Activated CD4-positive, alpha-beta T cell treated with anti-CD3 and anti-CD28 coated beads for 36 hours (primary cell): ENCODE data around the gene IL15. TPM values are rescaled to one million over a fixed set of nuclear protein-coding genes. Genes with fewer than 3 reads are reported as not detected.
"Not testable (repeated sequence)": the region's sequence is repeated elsewhere in the genome, so short reads cannot be mapped to it uniquely, and the experiment has no call there.

Source experiments
- ATAC-seq: fragments of 200-7000 bp; cut with Tn5 transposase; one replicate; pipeline ENCODE4 v1.10.0; 2021; ENCODE audit warnings: mild to moderate bottlenecking, moderate library complexity
- CTCF ChIA-PET: fragments of 350-600 bp; sonication (Branson Sonifier 250); formaldehyde crosslinking; loops from one replicate; lab custom pipeline; 2021; ENCODE audit warnings: antibody characterized with exemption; lab: Charles Lee
- POLR2A ChIA-PET: fragments of 350-600 bp; sonication (Branson Sonifier 250); formaldehyde crosslinking; loops from one replicate; lab custom pipeline; 2021; ENCODE audit warnings: antibody characterized with exemption, inconsistent platforms; lab: Charles Lee
- DNase-seq: peaks from one replicate; pipeline ENCODE4 v3.0.0-alpha.2; 2020
- H3K27ac Mint-ChIP-seq: one replicate; pipeline ENCODE4 v1.8.0; 2021; ENCODE audit warnings: mixed read lengths
- H3K27me3 Mint-ChIP-seq: one replicate; pipeline ENCODE4 v1.8.0; 2021; ENCODE audit warnings: mixed read lengths
- H3K36me3 Mint-ChIP-seq: one replicate; pipeline ENCODE4 v1.8.0; 2021; ENCODE audit warnings: low read depth, mixed read lengths
- H3K4me1 Mint-ChIP-seq: one replicate; pipeline ENCODE4 v1.8.0; 2021; ENCODE audit warnings: mixed read lengths
- H3K4me3 Mint-ChIP-seq: one replicate; pipeline ENCODE4 v1.8.0; 2021; ENCODE audit warnings: mild to moderate bottlenecking, moderate library complexity, mixed read lengths
- H3K9me3 Mint-ChIP-seq: one replicate; pipeline ENCODE4 v1.8.0; 2021; ENCODE audit warnings: low read depth, mixed read lengths
- intact Hi-C, 2 experiments: fragments of 100-400 bp; cut with DNase I in 1 of 2; cut with micrococcal nuclease in 1 of 2; formaldehyde crosslinking; loops; one replicate each; pipeline versions ENCODE4 v1.14.2 to v1.15.1; 2022 to 2024; cut with DNase I, micrococcal nuclease
- total RNA-seq, 2 experiments: library from RNA; stranded (reverse); gene quantifications; one replicate each; pipeline ENCODE4 v1.2.3, GENCODE V29; 2021

The IL15 gene
- total RNA-seq, 2 experiments from 2014 or later = 0.37 to 1.1 TPM

- no peak for ATAC-seq
- CTCF ChIA-PET = no interaction called here
- Mint-ChIP-seq H3K36me3 (no peaks in the 10 kb centered on the region), H3K27me3 (no peaks in the 10 kb centered on the region), H3K9me3 (no peaks in the 10 kb centered on the region), H3K4me3 (no peak overlapping the region), H3K4me1 (no peaks in the 10 kb centered on the region), H3K27ac (no peak overlapping the region)
- intact Hi-C loops = no loop called here
- POLR2A ChIA-PET = no interaction called here
- DNase-seq = no peak
Observed at GRCh38 chr4:141676087-141676670, 39.8 kb downstream of the IL15 start.

GRCh38 chr4:141680060-141680459 is 43.7 kb downstream of the IL15 start:
- ATAC-seq (no peak), DNase-seq (no peak)
- no peak overlapping the region for H3K27ac Mint-ChIP-seq
- H3K27me3 Mint-ChIP-seq = peaks cover 2% of the 10 kb centered on the region
- H3K4me1 Mint-ChIP-seq = no peaks in the 10 kb centered on the region
- H3K9me3 Mint-ChIP-seq = no peaks in the 10 kb centered on the region
- H3K4me3 Mint-ChIP-seq = no peak overlapping the region
- ChIA-PET CTCF (interaction anchor here (0.7 to 1.5 kb wide), 2 partner anchors 9 to 471 kb away, joined by 3 read pairs; no protein-coding TSS in a partner anchor), POLR2A (no interaction called here)
- intact Hi-C loops = no loop called here
- H3K36me3 Mint-ChIP-seq = no peaks in the 10 kb centered on the region

DNA sequence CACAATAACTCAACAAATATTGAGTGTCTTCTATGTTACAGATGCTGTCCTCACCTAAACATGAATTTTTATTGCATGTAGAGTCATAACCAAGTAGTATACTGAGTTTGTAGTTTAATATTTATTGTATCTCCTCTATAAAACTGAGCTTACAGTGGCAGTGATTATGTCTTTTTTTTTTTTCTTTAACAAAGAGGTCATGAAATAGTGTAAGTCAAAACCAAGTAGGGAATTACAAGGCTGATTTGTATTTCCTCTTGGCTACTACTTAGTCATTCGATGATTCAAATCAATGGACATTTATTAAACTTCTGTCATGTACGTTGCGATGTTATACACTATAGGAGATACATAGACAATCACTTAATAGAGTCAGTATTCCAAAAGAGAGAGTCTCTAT is 48.4 kb downstream of the IL15 start:
- DNase-seq (no peak), ATAC-seq (no peak)
- Mint-ChIP-seq H3K4me1 (no peaks in the 10 kb centered on the region), H3K36me3 (no peaks in the 10 kb centered on the region), H3K27me3 (peaks cover 2% of the 10 kb centered on the region), H3K27ac (no peak overlapping the region), H3K9me3 (no peaks in the 10 kb centered on the region), H3K4me3 (no peak overlapping the region)
- CTCF ChIA-PET = interaction anchor here (1.1 kb wide), 1 partner anchor 27 kb away, joined by 4 read pairs; no protein-coding TSS in a partner anchor
- POLR2A ChIA-PET = no interaction called here
- intact Hi-C loops = no loop called here

DNA sequence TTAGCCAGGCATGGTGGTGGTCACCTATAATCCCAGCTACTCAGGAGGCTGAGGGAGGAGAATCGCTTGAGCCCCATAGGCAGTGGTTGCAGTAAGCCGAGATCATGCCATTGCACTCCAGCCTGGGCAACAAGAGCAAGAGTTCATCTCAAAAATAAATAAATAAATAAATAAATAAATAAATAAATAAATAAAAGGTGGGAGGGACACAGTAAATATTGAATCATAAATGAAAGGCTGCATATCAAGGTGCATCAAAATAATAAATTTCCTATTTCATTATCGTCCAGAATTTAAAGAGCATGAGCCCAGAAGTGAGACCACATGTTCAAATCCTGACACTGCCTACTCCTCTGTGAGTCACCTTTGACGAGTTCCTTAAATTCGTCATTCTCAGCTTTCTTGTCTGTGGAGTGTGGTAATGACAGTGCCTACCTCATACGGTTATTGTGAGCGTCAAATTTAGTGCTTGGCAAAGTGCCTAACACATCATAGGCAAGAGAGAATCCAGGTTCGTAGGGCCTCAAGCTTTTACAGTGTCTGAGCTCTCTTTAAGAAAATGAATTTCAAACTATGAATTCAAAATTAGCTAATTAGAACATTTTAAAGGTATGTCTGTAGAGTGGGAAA is 49.9 kb downstream of the IL15 start:
- peak; percentile 81 for ATAC-seq
- CTCF ChIA-PET = interaction anchor here (1.1 kb wide), 1 partner anchor 25 kb away, joined by 4 read pairs; no protein-coding TSS in a partner anchor
- H3K4me3 Mint-ChIP-seq = no peak overlapping the region
- no peaks in the 10 kb centered on the region for H3K4me1 Mint-ChIP-seq
- intact Hi-C loops = no loop called here
- peaks cover 2% of the 10 kb centered on the region for H3K27me3 Mint-ChIP-seq
- POLR2A ChIA-PET = no interaction called here
- DNase-seq = peak; percentile 20
- H3K9me3 Mint-ChIP-seq = no peaks in the 10 kb centered on the region
- no peak overlapping the region for H3K27ac Mint-ChIP-seq
- no peaks in the 10 kb centered on the region for H3K36me3 Mint-ChIP-seq

GRCh38 chr4:141686879-141687278 is 50.5 kb downstream of the IL15 start:
- H3K4me3 Mint-ChIP-seq = no peak overlapping the region
- POLR2A ChIA-PET = no interaction called here
- DNase-seq (no peak), ATAC-seq (no peak)
- H3K9me3 Mint-ChIP-seq = no peaks in the 10 kb centered on the region
- H3K4me1 Mint-ChIP-seq = no peaks in the 10 kb centered on the region
- CTCF ChIA-PET = no interaction called here
- intact Hi-C loops = no loop called here
- peaks cover 2% of the 10 kb centered on the region for H3K27me3 Mint-ChIP-seq
- no peak overlapping the region for H3K27ac Mint-ChIP-seq
- H3K36me3 Mint-ChIP-seq = no peaks in the 10 kb centered on the region

- POLR2A ChIA-PET, CTCF ChIA-PET, H3K27me3 Mint-ChIP-seq, H3K9me3 Mint-ChIP-seq, H3K36me3 Mint-ChIP-seq, H3K4me3 Mint-ChIP-seq, H3K4me1 Mint-ChIP-seq, ATAC-seq, DNase-seq, H3K27ac Mint-ChIP-seq, intact Hi-C loops: not testable (repeated sequence)
Observed at GRCh38 chr4:141689726-141690296, 53.4 kb downstream of the IL15 start.

- DNase-seq, H3K27me3 Mint-ChIP-seq, H3K4me3 Mint-ChIP-seq, intact Hi-C loops, ATAC-seq, H3K27ac Mint-ChIP-seq, H3K4me1 Mint-ChIP-seq, POLR2A ChIA-PET, CTCF ChIA-PET, H3K9me3 Mint-ChIP-seq, H3K36me3 Mint-ChIP-seq: not testable (repeated sequence)
Observed at GRCh38 chr4:141691247-141691646, 54.9 kb downstream of the IL15 start.

DNA sequence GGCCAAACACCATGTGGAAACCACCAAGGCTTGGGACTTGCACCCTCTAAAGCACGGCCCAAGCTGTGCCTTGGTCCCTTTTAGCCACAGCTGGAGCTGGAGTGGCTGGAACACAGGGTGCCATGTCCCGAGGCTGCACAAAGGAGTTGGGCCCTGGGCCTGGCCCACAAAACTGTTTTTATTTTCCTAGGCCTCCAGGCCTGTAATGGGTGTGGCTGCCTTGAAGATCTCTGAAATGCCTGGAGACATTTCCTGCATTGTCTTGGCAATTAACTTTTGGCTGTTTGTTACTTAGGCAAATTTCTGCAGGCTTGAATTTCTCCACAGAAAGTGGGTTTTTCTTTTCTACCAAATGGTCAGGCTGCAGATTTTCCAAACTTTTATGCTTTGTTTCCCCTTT is 55.7 kb downstream of the IL15 start:
- intact Hi-C loops = no loop called here
- Mint-ChIP-seq H3K4me1 (no peaks in the 10 kb centered on the region), H3K27me3 (no peaks in the 10 kb centered on the region), H3K36me3 (no peaks in the 10 kb centered on the region), H3K27ac (no peak overlapping the region), H3K9me3 (no peaks in the 10 kb centered on the region), H3K4me3 (no peak overlapping the region)
- ATAC-seq (no peak), DNase-seq (no peak)
- POLR2A ChIA-PET = no interaction called here
- CTCF ChIA-PET = no interaction called here

DNA sequence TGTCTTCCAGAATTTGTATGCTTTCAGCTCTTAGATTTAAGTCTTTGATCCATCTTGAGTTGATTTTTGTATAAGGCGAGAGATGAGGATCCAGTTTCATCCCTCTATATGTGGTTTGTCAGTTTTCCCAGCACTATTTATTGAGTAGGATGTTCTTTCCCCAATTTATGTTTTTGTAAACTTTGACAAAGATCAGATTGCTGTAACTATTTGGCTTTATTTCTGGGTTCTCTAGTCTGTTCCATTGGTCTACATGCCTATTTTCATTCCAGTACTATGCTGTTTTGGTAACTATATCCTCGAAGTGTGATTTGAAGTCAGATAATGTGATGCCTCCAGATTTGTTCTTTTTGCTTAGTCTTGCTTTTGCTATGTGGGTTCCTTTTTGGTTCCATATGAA is 60.7 kb downstream of the IL15 start:
- no peak for DNase-seq
- CTCF ChIA-PET = no interaction called here
- ATAC-seq = no peak
- Mint-ChIP-seq H3K36me3 (no peaks in the 10 kb centered on the region), H3K27me3 (peaks cover under 1% of the 10 kb centered on the region), H3K4me3 (no peak overlapping the region), H3K4me1 (no peaks in the 10 kb centered on the region), H3K9me3 (no peaks in the 10 kb centered on the region), H3K27ac (no peak overlapping the region)
- intact Hi-C loops = no loop called here
- POLR2A ChIA-PET = no interaction called here

DNA sequence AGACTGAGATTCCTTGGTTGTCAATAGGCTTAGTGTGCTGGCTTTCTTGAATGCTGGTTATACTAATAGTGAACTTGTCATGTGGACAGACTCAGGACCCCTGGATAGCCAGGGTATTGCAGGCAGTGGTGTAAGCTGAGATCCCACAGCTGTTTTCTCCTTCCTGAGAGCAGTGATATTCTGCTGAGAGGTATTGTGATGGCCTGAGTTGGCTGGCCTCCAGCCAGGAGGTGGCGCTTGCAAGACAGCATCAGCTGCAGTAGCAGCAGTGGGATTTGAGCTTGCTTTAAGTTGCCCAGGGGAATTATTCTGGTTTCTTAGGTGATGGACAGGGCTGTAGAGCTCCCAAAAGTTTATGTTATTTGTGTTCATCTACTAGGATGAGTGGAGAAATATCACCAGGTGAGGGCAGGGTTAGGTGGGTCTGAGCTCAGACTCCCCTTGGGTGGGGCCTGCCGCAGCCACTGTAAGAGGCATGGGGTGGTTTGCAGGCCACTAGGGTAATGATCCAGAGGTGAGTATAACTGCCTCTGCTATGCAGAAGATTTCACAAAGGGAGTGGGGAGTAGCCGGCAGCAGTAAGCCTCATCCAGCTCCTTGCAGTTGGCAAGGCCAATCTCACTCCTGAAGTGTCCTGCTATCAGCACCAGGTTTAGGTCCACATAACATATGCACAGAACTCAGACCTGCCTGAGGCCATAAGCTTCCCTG is 66.2 kb downstream of the IL15 start:
- ChIA-PET POLR2A (no interaction called here), CTCF (interaction anchor here (0.6 to 1.0 kb wide), 2 partner anchors 9 to 1167 kb away, joined by 3 to 5 read pairs; no protein-coding TSS in a partner anchor)
- intact Hi-C loops = no loop called here

GRCh38 chr4:141703497-141703896 is 67.1 kb downstream of the IL15 start:
- Mint-ChIP-seq H3K4me1 (no peaks in the 10 kb centered on the region), H3K4me3 (no peak overlapping the region), H3K36me3 (no peaks in the 10 kb centered on the region), H3K27me3 (peaks cover 2% of the 10 kb centered on the region), H3K9me3 (peaks cover 8% of the 10 kb centered on the region), H3K27ac (no peak overlapping the region)
- ATAC-seq (no peak), DNase-seq (no peak)
- ChIA-PET POLR2A (no interaction called here), CTCF (interaction anchor here (0.6 to 1.0 kb wide), 2 partner anchors 8 to 411 kb away, joined by 3 to 5 read pairs; no protein-coding TSS in a partner anchor)
- intact Hi-C loops = no loop called here

More for the DNA sequence above, 66.2 kb downstream of the IL15 start:
- ATAC-seq (no peak), DNase-seq (peak; percentile 37)
- Mint-ChIP-seq H3K27me3 (peaks cover 2% of the 10 kb centered on the region), H3K27ac (no peak overlapping the region), H3K4me1 (no peaks in the 10 kb centered on the region), H3K36me3 (no peaks in the 10 kb centered on the region), H3K4me3 (no peak overlapping the region), H3K9me3 (peaks cover 6% of the 10 kb centered on the region)
